ENCODE measurements around the gene LBHD1.
"Not testable (repeated sequence)": the region's sequence is repeated elsewhere in the genome, so short reads cannot be mapped to it uniquely, and the experiment has no call there.

Gene LBHD1

GRCh38 chr11:62665075-62665598, 6.9 kb downstream of the LBHD1 start, which contains the start of the genes C11orf98 and CSKMT:
C11orf98 (minus strand) TSS chr11:62665210; CDS start chr11:62665169, 41 bp downstream.
CSKMT (plus strand) TSS chr11:62665312; CDS start chr11:62665880, 568 bp downstream.
- in situ Hi-C loops (cut with MboI; ENCODE audit: low sequenced_read_pairs, unreplicated experiment) = no loop called here
- TF ChIP-seq CTCF (IDR thresholded peaks at IDR 0.05; ENCODE audit: borderline replicate concordance, control extremely low read depth, extremely low read depth, insufficient read depth, missing control alignments) = no peak
- DNase-seq (ENCODE audit: low spot score) = peak; percentile 96

DNA sequence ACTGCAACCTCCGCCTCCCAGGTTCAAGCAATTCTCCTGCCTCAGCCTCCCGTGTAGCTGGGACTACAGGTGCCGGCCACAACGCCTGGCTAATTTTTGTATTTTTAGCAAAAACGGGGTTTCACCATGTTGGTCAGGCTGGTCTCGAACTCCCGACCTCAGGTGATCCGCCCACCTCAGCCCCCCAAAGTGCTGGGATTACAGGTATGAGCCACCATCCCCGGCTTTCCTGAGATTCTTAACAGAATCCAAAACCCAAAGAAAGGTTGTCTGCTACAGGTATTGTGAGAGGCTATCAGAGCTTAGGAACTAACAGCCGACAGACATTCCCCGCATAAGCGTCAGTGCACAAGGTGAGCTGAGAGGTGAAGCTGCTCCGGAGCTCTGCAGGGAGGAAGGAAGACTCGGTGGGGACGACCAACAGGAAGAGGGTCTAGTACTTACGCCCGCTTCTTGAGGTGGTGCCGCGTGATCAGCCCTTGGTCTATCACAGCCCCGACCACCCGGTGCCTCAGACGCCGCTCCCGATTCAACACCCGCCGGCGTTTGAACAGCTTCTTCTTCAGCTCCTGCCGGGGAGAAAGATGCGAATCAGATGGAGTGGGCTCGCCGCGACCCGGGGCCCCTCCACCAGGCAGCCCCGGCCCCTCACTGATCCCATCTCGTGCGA, 7.5 kb downstream of the LBHD1 start:
- no peak for TF ChIP-seq CTCF (IDR thresholded peaks at IDR 0.05; ENCODE audit: borderline replicate concordance, control extremely low read depth, extremely low read depth, insufficient read depth, missing control alignments)
- in situ Hi-C loops (cut with MboI; ENCODE audit: low sequenced_read_pairs, unreplicated experiment) = no loop called here
- DNase-seq (ENCODE audit: low spot score) = peak; percentile 74

- DNase-seq (ENCODE audit: low spot score) = no peak
- TF ChIP-seq CTCF (IDR thresholded peaks at IDR 0.05; ENCODE audit: borderline replicate concordance, control extremely low read depth, extremely low read depth, insufficient read depth, missing control alignments) = no peak
- in situ Hi-C loops (cut with MboI; ENCODE audit: low sequenced_read_pairs, unreplicated experiment) = no loop called here
These were observed 15.2 kb downstream of the LBHD1 start for GRCh38 chr11:62656796-62657429.

GRCh38 chr11:62654297-62654696, 17.8 kb downstream of the LBHD1 start:
- in situ Hi-C loops (cut with MboI; ENCODE audit: low sequenced_read_pairs, unreplicated experiment) = no loop called here

DNA sequence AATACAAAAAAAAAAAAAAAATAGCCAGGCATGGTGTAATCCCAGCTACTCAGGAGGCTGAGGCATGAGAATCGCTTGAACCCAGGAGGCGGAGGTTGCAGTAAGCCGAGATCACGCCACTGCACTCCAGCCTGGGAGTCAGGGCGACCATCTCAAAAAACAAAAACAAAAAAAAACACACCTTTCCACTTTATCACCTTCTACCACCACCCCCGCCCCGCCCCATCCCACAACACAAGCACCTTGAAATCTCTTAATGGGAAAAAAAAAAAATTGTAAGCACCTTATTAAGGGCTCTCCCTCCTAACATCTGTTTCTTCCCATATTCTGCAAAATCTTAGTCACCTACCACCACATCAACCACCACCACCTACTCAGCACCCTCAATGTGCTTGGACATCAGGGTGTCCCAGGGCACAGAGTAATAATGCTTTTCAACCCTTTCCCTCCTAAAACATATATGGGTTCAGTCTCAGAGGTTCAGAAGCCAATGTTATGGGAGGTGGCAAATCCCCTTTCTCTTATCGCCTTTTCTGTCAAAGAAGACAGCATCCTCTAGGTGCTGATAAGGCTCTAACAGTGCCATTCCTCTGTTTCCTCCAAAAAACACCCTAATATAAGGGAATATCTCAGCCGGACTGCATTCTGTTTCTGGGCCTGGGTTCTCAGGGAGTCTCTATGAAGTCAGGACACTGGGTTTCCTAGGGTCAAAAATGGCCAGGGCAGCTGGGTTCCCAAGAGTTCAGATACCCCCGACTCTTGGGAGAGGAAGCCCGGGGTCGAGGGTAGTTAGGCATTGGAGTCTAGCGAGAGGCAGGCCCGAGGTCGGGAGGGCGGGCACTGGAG, 19.7 kb downstream of the LBHD1 start:
- in situ Hi-C loops (cut with MboI; ENCODE audit: low sequenced_read_pairs, unreplicated experiment) = no loop called here
- no peak for TF ChIP-seq CTCF (IDR thresholded peaks at IDR 0.05; ENCODE audit: borderline replicate concordance, control extremely low read depth, extremely low read depth, insufficient read depth, missing control alignments)
- no peak for DNase-seq (ENCODE audit: low spot score)

More at GRCh38 chr11:62654297-62654696, 17.8 kb downstream of the LBHD1 start:
- no peak for DNase-seq (ENCODE audit: low spot score)
- no peak for TF ChIP-seq CTCF (IDR thresholded peaks at IDR 0.05; ENCODE audit: borderline replicate concordance, control extremely low read depth, extremely low read depth, insufficient read depth, missing control alignments)

GRCh38 chr11:62650283-62650682, 21.8 kb downstream of the LBHD1 start:
- in situ Hi-C loops (cut with MboI; ENCODE audit: low sequenced_read_pairs, unreplicated experiment); DNase-seq (ENCODE audit: low spot score): not testable (repeated sequence)
